ENCODE data around the gene ACAD10.

GRCh38 chr12:111785651-111786050 is 99.8 kb downstream of the ACAD10 start:
- TF ChIP-seq CTCF (conservative IDR thresholded peaks at IDR 0.05; ENCODE audit: low read depth, low read length): no peak
- no peak for TF ChIP-seq EZH2 (IDR thresholded peaks at IDR 0.05; ENCODE audit: borderline replicate concordance, low read depth, low read length, poor library complexity, severe bottlenecking)

All from A673 (cell line).